ENCODE results near the gene LY9.

DNA sequence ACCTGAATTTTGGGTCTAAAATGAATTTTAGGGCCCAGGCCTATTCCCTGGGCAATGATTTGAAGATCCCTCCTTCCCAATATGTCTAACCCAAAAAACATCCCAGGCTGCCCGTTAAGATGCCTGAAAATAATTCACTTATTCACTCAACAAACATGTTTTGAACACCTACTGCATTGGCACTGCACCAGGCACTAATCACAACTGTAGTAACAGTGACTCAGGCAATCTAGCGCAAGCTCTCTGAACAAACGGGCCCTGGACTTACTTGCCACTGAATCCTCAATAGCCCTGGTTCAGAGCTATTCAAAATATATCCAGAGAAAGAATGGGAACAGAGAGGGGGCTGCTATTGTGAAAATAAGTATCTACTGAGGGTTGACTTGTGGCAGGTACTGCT lies 62.5 kb downstream of the LY9 start:
- TF ChIP-seq, protein P1, sequence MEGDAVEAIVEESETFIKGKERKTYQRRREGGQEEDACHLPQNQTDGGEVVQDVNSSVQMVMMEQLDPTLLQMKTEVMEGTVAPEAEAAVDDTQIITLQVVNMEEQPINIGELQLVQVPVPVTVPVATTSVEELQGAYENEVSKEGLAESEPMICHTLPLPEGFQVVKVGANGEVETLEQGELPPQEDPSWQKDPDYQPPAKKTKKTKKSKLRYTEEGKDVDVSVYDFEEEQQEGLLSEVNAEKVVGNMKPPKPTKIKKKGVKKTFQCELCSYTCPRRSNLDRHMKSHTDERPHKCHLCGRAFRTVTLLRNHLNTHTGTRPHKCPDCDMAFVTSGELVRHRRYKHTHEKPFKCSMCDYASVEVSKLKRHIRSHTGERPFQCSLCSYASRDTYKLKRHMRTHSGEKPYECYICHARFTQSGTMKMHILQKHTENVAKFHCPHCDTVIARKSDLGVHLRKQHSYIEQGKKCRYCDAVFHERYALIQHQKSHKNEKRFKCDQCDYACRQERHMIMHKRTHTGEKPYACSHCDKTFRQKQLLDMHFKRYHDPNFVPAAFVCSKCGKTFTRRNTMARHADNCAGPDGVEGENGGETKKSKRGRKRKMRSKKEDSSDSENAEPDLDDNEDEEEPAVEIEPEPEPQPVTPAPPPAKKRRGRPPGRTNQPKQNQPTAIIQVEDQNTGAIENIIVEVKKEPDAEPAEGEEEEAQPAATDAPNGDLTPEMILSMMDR (IDR thresholded peaks at IDR 0.05), result no peak
- TF ChIP-seq POLR2A (IDR thresholded peaks at IDR 0.05), result no peak

Data from prostate gland (tissue), 2 donors.